GM18519 (cell line): Measurements from ENCODE around the gene NNMT.

ENCODE experiments used
- ATAC-seq: cut with Tn5 transposase; IDR thresholded peaks from one replicate; pipeline ENCODE4 v1.9.1; 2021; ENCODE audit warnings: mild to moderate bottlenecking, moderate library complexity; ENCODE audit not compliant: unreplicated experiment, low FRiP score

The NNMT gene

GRCh38 chr11:114295676-114296604 lies at the start of gene NNMT:
Gene NNMT, plus strand, starts transcription at chr11:114296399. Its CDS starts 158 bp downstream, at chr11:114296557.
- ATAC-seq: no peak

GRCh38 chr11:114247070-114247789 lies 49.0 kb upstream of the NNMT start:
- no peak for ATAC-seq

GRCh38 chr11:114250180-114250579 lies 46.0 kb upstream of the NNMT start:
- no peak for ATAC-seq

GRCh38 chr11:114250993-114251814 lies 45.0 kb upstream of the NNMT start:
- no peak for ATAC-seq

GRCh38 chr11:114251815-114252337 lies 44.3 kb upstream of the NNMT start:
- ATAC-seq: no peak

- ATAC-seq: no peak
These were observed 43.4 kb upstream of the NNMT start for GRCh38 chr11:114252767-114253166.

GRCh38 chr11:114253771-114254170 lies 42.4 kb upstream of the NNMT start:
- no peak for ATAC-seq

GRCh38 chr11:114254571-114255146 lies 41.5 kb upstream of the NNMT start:
- no peak for ATAC-seq

GRCh38 chr11:114255289-114255688 lies 40.9 kb upstream of the NNMT start:
- ATAC-seq: no peak

GRCh38 chr11:114256176-114256966 lies 39.8 kb upstream of the NNMT start:
- no peak for ATAC-seq

- ATAC-seq: no peak
These were observed 39.3 kb upstream of the NNMT start for GRCh38 chr11:114256967-114257286.

GRCh38 chr11:114257621-114258558 lies 38.3 kb upstream of the NNMT start:
- ATAC-seq: no peak

- ATAC-seq: no peak
These were observed 37.5 kb upstream of the NNMT start for GRCh38 chr11:114258696-114259095.

- ATAC-seq: no peak
These were observed 37.1 kb upstream of the NNMT start for GRCh38 chr11:114259124-114259526.

GRCh38 chr11:114259551-114259983 lies 36.6 kb upstream of the NNMT start:
- no peak for ATAC-seq

GRCh38 chr11:114260077-114260476 lies 36.1 kb upstream of the NNMT start:
- ATAC-seq: no peak

GRCh38 chr11:114260483-114260882 lies 35.7 kb upstream of the NNMT start:
- ATAC-seq: no peak

- no peak for ATAC-seq
These were observed 34.4 kb upstream of the NNMT start for GRCh38 chr11:114261791-114262190.
